Smooth muscle cell (in vitro differentiated cells): ENCODE results near the gene PHF5A. TPM values are rescaled to one million over a fixed set of nuclear protein-coding genes. Genes with fewer than 3 reads are reported as not detected.
A peak's percentile ranks its signal among the peaks of the same experiment; 100 is the strongest.
"Not testable (repeated sequence)": the region's sequence is repeated elsewhere in the genome, so short reads cannot be mapped to it uniquely, and the experiment has no call there.

Experiments used
- DNase-seq: peaks from one replicate; lab custom pipeline; 2025; ENCODE audit not compliant: unreplicated experiment; lab: John Stamatoyannopoulos, UW
- H2AFZ ChIP-seq: fragments of 200-600 bp; sonication (generic); 2 replicates; pipeline ENCODE4 v1.6.0; 2016; ENCODE audit warnings: antibody characterized with exemption, low read depth, mild to moderate bottlenecking
- H3F3A ChIP-seq: fragments of 200-600 bp; sonication (generic); 2 replicates; pipeline ENCODE4 v1.6.0; 2017; ENCODE audit warnings: antibody characterized with exemption, low read depth
- H3K27ac ChIP-seq: fragments of 200-600 bp; sonication (generic); 2 replicates; pipeline ENCODE4 v1.5.1; 2016; ENCODE audit warnings: low read depth, mild to moderate bottlenecking
- H3K27me3 ChIP-seq: fragments of 200-600 bp; sonication (generic); 2 replicates; pipeline ENCODE4 v1.6.1; 2016; ENCODE audit warnings: low read depth, mild to moderate bottlenecking
- H3K36me3 ChIP-seq: fragments of 200-600 bp; sonication (generic); 2 replicates; pipeline ENCODE4 v1.5.1; 2016; ENCODE audit warnings: low read depth
- H3K4me1 ChIP-seq: fragments of 200-600 bp; sonication (generic); 2 replicates; pipeline ENCODE4 v1.5.1; 2016; ENCODE audit warnings: low read depth
- H3K4me2 ChIP-seq: fragments of 200-600 bp; sonication (generic); 2 replicates; pipeline ENCODE4 v1.6.0; 2016; ENCODE audit warnings: mild to moderate bottlenecking
- H3K4me3 ChIP-seq: fragments of 200-600 bp; sonication (generic); 2 replicates; pipeline ENCODE4 v1.5.1; 2016; ENCODE audit warnings: mild to moderate bottlenecking
- H3K79me2 ChIP-seq: fragments of 200-600 bp; sonication (generic); 2 replicates; pipeline ENCODE4 v1.6.0; 2016; ENCODE audit warnings: low read depth, mild to moderate bottlenecking
- H3K9ac ChIP-seq: fragments of 200-600 bp; sonication (generic); 2 replicates; pipeline ENCODE4 v1.6.0; 2016; ENCODE audit warnings: low read depth
- H3K9me3 ChIP-seq: fragments of 200-600 bp; sonication (generic); replicated peaks from 2 replicates; pipeline ENCODE4 v1.5.1; 2016; ENCODE audit warnings: low read depth
- H4K20me1 ChIP-seq: fragments of 200-600 bp; sonication (generic); 2 replicates; pipeline ENCODE4 v1.6.0; 2016; ENCODE audit warnings: low read depth
- CTCF ChIP-seq: fragments of 200-600 bp; sonication (generic); IDR thresholded peaks from 2 replicates; pipeline ENCODE4 v1.5.1; 2017; ENCODE audit warnings: borderline replicate concordance, mild to moderate bottlenecking, antibody characterized with exemption; ENCODE audit not compliant: insufficient read depth, poor library complexity, severe bottlenecking
- WGBS: methylation state at CpG from one replicate; pipeline ENCODE4 v1.1.7; 2016; ENCODE audit warnings: low lambda C conversion rate; 5-methylcytosine and 5-hydroxymethylcytosine counted together
- polyA plus RNA-seq: library from polyadenylated mRNA; unstranded; fragments of >200 nt; fragmentation: Nextera tagmentation; extraction: Ambion mirVana; gene quantifications from 2 replicates; pipeline ENCODE4 v1.2.1, GENCODE V29; 2016
- total RNA-seq: library from RNA; depleted of rRNA; stranded (reverse); fragments of >200 nt; gene quantifications from 2 replicates; pipeline ENCODE4 v1.2.3, GENCODE V29; 2014

The PHF5A gene
- total and polyA plus RNA-seq, 2 experiments from 2014 or later = 19.4 to 28.3 TPM

- Histone ChIP-seq H3F3A (no peaks in the 10 kb centered on the region), H3K27me3 (no peaks in the 10 kb centered on the region), H3K9ac (peak overlapping the region; percentile 90), H3K4me3 (peak overlapping the region; percentile 85), H3K79me2 (peaks cover 91% of the 10 kb centered on the region), H3K27ac (peak overlapping the region; percentile 88), H3K36me3 (peaks cover 7% of the 10 kb centered on the region), H3K9me3 (no peaks in the 10 kb centered on the region), H4K20me1 (peaks cover 20% of the 10 kb centered on the region), H3K4me1 (peaks cover 15% of the 10 kb centered on the region), H2AFZ (peak overlapping the region; percentile 76), H3K4me2 (peak overlapping the region; percentile 93)
- no peak for DNase-seq
- WGBS = 3% methylated on average over 30 of the region's 30 CpGs
- TF ChIP-seq CTCF = no peak
Measured at GRCh38 chr22:41469218-41469851, 843 bp upstream of the PHF5A start.

- H3K79me2 ChIP-seq = peaks cover 25% of the 10 kb centered on the region
- H3K36me3 ChIP-seq = peaks cover 14% of the 10 kb centered on the region
Measured at GRCh38 chr22:41461901-41462300, 6.6 kb downstream of the PHF5A start.

GRCh38 chr22:41460071-41460470 lies 8.4 kb downstream of the PHF5A start:
- not testable (repeated sequence) for H4K20me1 ChIP-seq, H3K9ac ChIP-seq, H3K79me2 ChIP-seq, H3K4me2 ChIP-seq, H3K27ac ChIP-seq, DNase-seq, H3K27me3 ChIP-seq, H2AFZ ChIP-seq, H3F3A ChIP-seq, H3K4me3 ChIP-seq, H3K4me1 ChIP-seq, H3K9me3 ChIP-seq
- H3K36me3 ChIP-seq = peaks cover 14% of the 10 kb centered on the region
- WGBS = 97% methylated on average over 5 of the region's 5 CpGs

More at GRCh38 chr22:41461901-41462300, 6.6 kb downstream of the PHF5A start:
- TF ChIP-seq CTCF = no peak
- H2AFZ ChIP-seq = no peak overlapping the region
- H3K4me3 ChIP-seq = no peak overlapping the region
- no peak overlapping the region for H3K27ac ChIP-seq
- H3K27me3 ChIP-seq = no peaks in the 10 kb centered on the region
- no peaks in the 10 kb centered on the region for H3K9me3 ChIP-seq
- no peak overlapping the region for H3K4me2 ChIP-seq
- 99% methylated on average over 4 of the region's 4 CpGs for WGBS
- no peak overlapping the region for H3K9ac ChIP-seq
- H3F3A ChIP-seq = no peaks in the 10 kb centered on the region
- no peak for DNase-seq
- no peaks in the 10 kb centered on the region for H3K4me1 ChIP-seq
- H4K20me1 ChIP-seq = no peaks in the 10 kb centered on the region

GRCh38 chr22:41459431-41459830 lies 9.1 kb downstream of the PHF5A start:
- 95% methylated on average over 1 of the region's 1 CpG for WGBS
- no peak for TF ChIP-seq CTCF

More at GRCh38 chr22:41459431-41459830, 9.1 kb downstream of the PHF5A start:
- peaks cover 8% of the 10 kb centered on the region for H3K36me3 ChIP-seq
- H3K4me3 ChIP-seq = no peak overlapping the region
- no peak overlapping the region for H3K4me2 ChIP-seq
- no peaks in the 10 kb centered on the region for H3K4me1 ChIP-seq
- DNase-seq = no peak
- H2AFZ ChIP-seq = no peak overlapping the region
- H3F3A ChIP-seq = no peaks in the 10 kb centered on the region
- no peak overlapping the region for H3K27ac ChIP-seq
- no peak overlapping the region for H3K9ac ChIP-seq
- no peaks in the 10 kb centered on the region for H3K9me3 ChIP-seq
- H4K20me1 ChIP-seq = no peaks in the 10 kb centered on the region
- H3K27me3 ChIP-seq = no peaks in the 10 kb centered on the region
- H3K79me2 ChIP-seq = peaks cover 4% of the 10 kb centered on the region
